ENCODE measurements around the gene LLGL1.

The LLGL1 gene

DNA sequence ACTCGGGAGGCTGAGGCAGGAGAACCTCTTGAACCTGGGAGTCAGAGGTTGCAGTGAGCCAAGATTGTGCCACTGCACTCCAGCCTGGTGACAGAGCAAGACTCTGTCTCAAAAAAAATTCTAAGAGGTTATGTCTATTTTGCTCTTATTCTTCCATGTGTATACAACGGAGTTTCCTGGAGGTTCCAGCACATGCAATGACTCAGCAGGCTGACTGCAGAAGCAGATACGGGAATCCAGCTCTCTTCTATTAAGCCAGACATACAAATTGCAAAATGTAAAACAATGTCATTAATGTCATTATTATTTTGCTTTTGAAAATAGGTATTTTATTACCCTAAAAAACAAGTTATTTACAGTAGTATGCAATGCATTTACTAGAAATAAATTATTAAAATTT lies 53.4 kb downstream of the LLGL1 start:
- DNase-seq = no peak

DNA sequence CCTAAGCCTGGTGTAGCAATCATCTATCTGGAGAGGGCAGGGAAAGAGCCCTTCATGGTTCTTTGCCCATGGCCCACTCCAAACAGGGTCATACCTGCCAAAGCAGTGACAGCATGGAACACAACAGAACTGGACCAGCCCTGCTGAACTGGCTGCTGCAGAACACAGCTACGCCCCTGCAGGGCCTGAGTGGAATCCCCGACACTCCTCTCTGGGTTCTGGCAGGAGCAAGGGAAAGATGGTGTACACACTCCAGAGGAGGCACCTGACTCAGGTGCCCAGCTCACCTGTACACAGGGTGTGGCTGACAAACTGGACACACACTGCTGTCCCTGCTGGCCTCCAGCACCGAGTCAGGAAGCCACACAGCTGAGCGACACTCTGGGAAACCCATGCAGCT lies 54.8 kb downstream of the LLGL1 start:
- no peak for DNase-seq

GRCh38 chr17:18280766-18281371 lies 55.4 kb downstream of the LLGL1 start:
- DNase-seq = no peak

DNA sequence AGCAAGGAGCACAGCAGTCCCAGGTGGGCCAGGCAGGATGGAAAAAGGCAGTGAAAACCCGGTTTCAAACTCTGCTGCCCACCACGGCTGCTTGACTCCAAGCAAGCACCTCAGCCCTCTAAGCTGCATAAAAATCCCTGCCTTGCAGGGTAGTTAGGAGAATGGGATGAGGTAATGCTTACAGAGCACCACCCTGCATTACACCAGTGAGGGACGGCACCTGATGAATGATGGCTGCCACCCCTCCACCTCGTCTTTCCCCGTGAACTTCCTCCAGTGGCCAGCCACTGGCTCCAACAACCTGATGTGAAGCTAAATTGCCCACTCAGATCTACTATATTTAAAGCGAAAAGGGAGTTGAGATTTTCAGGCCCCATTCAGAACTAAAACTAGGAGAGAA lies 56.4 kb downstream of the LLGL1 start:
- no peak for DNase-seq

DNA sequence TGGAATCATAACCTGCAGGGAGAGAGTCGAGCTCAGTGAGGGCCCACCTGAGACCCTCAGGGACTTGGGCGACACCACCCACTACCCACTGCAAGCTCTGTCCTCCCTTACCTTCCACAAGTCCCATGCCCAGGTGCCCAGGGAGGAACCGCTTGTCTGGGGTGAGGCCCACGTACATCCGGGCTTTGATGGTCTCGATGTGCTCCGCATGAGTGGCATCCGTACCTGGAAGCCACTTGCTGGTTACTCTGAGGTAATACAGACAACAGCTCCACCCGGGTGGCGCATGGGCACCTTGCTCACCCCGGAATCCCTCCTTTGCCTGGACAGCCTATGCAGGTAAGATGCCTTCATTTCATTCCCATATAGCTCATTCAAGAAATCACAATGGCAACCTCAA lies 59.9 kb downstream of the LLGL1 start:
- no peak for DNase-seq

GRCh38 chr17:18291718-18292540 lies 66.5 kb downstream of the LLGL1 start:
- DNase-seq = no peak

All from MV-4-11 (cell line).